Neural cell (in vitro differentiated cells): ENCODE measurements around the gene RDH11. TPM values are rescaled to one million over a fixed set of nuclear protein-coding genes. Genes with fewer than 3 reads are reported as not detected.
"Not testable (repeated sequence)": the region's sequence is repeated elsewhere in the genome, so short reads cannot be mapped to it uniquely, and the experiment has no call there.

ENCODE experiments used
- H2AFZ ChIP-seq: fragments of 200-600, 300-800 bp; sonication (generic), shearing (Covaris generic); 2 replicates; pipeline ENCODE4 v1.6.0; 2014; ENCODE audit warnings: low read depth, mild to moderate bottlenecking, antibody characterized with exemption, low read length, moderate library complexity
- H3F3A ChIP-seq: fragments of 200-600 bp; shearing (Covaris generic); 2 replicates; pipeline ENCODE4 v1.6.1; 2016; ENCODE audit warnings: mild to moderate bottlenecking, moderate library complexity, mixed read lengths, antibody characterized with exemption, low read length; ENCODE audit not compliant: insufficient read depth, poor library complexity, severe bottlenecking
- H3K27ac ChIP-seq: fragments of 200-600, 300-800 bp; sonication (generic), shearing (Covaris generic); 2 replicates; pipeline ENCODE4 v1.5.1; 2014; ENCODE audit warnings: mild to moderate bottlenecking, low read length, moderate library complexity
- H3K27me3 ChIP-seq: fragments of 300-800, 200-600 bp; sonication (generic), shearing (Covaris generic); 2 replicates; pipeline ENCODE4 v1.6.0; 2014; ENCODE audit warnings: mild to moderate bottlenecking, low read depth, low read length, moderate library complexity; ENCODE audit not compliant: insufficient read depth
- H3K36me3 ChIP-seq: fragments of 300-800, 200-600 bp; sonication (generic), shearing (Covaris generic); 2 replicates; pipeline ENCODE4 v1.5.1; 2014; ENCODE audit warnings: mild to moderate bottlenecking, antibody characterized with exemption, low read length, moderate library complexity; ENCODE audit not compliant: insufficient read depth
- H3K4me2 ChIP-seq: fragments of 300-800, 200-600 bp; sonication (generic), shearing (Covaris generic); 2 replicates; pipeline ENCODE4 v1.6.0; 2014; ENCODE audit warnings: mild to moderate bottlenecking, low read length
- H3K4me3 ChIP-seq: fragments of 300-800, 200-600 bp; sonication (generic), shearing (Covaris generic); 2 replicates; pipeline ENCODE4 v1.5.1; 2014; ENCODE audit warnings: mild to moderate bottlenecking, low read length, moderate library complexity
- H3K79me2 ChIP-seq: fragments of 200-600 bp; shearing (Covaris generic); replicated peaks from 2 replicates; pipeline ENCODE4 v1.6.0; 2014; ENCODE audit warnings: mild to moderate bottlenecking, low read length, moderate library complexity; ENCODE audit not compliant: insufficient read depth
- H3K9ac ChIP-seq: fragments of 300-800, 200-600 bp; sonication (generic), shearing (Covaris generic); 2 replicates; pipeline ENCODE4 v1.6.1; 2016; ENCODE audit warnings: mild to moderate bottlenecking, low read length, mixed read lengths
- H3K9me2 ChIP-seq: fragments of 200-600 bp; shearing (Covaris generic); 2 replicates; pipeline ENCODE4 v1.6.1; 2016; ENCODE audit warnings: mild to moderate bottlenecking, low read length, mixed read lengths; ENCODE audit not compliant: insufficient read depth
- H3K9me3 ChIP-seq: fragments of 200-600, 300-800 bp; sonication (generic), shearing (Covaris generic); 2 replicates; pipeline ENCODE4 v1.6.1; 2016; ENCODE audit warnings: mild to moderate bottlenecking, mixed run types, low read length, moderate library complexity, mixed read lengths
- H4K20me1 ChIP-seq: fragments of 200-600 bp; shearing (Covaris generic); 2 replicates; pipeline ENCODE4 v1.6.1; 2016; ENCODE audit warnings: mild to moderate bottlenecking, mixed run types; ENCODE audit not compliant: insufficient read depth
- EP300 ChIP-seq: fragments of 450-650 bp; conservative IDR thresholded peaks from 2 replicates; pipeline ENCODE4 v1.6.1; 2014; ENCODE audit warnings: antibody characterized with exemption, mild to moderate bottlenecking, moderate library complexity; ENCODE audit not compliant: poor library complexity, severe bottlenecking
- EZH2 ChIP-seq: fragments of 200-600, 300-800 bp; shearing (Covaris generic), sonication (generic); IDR thresholded peaks from 2 replicates; pipeline ENCODE4 v1.6.1; 2014; ENCODE audit warnings: antibody characterized with exemption, low read length, borderline replicate concordance, mild to moderate bottlenecking; ENCODE audit not compliant: insufficient read depth, poor library complexity, severe bottlenecking
- MXI1 ChIP-seq: fragments of 450-650 bp; conservative IDR thresholded peaks from 2 replicates; pipeline ENCODE4 v1.6.1; 2014; ENCODE audit warnings: antibody characterized with exemption, mild to moderate bottlenecking; ENCODE audit not compliant: poor library complexity, severe bottlenecking
- POLR2AphosphoS5 ChIP-seq: IDR thresholded peaks from 2 replicates; pipeline ENCODE4 v1.6.1; 2012
- RAD21 ChIP-seq: fragments of 450-650 bp; conservative IDR thresholded peaks from 2 replicates; pipeline ENCODE4 v1.6.1; 2014; ENCODE audit warnings: antibody characterized with exemption, mild to moderate bottlenecking, moderate library complexity
- SMC3 ChIP-seq: fragments of 450-650 bp; conservative IDR thresholded peaks from 2 replicates; pipeline ENCODE4 v1.6.1; 2014; ENCODE audit warnings: antibody characterized with exemption, mild to moderate bottlenecking, moderate library complexity; ENCODE audit not compliant: poor library complexity
- TAF1 ChIP-seq: IDR thresholded peaks from 2 replicates; pipeline ENCODE4 v1.6.1; 2012; ENCODE audit warnings: low read depth
- polyA plus RNA-seq: library from polyadenylated mRNA; depleted of rRNA; stranded (reverse); fragments of >200 nt; gene quantifications from 2 replicates; pipeline ENCODE4 v1.2.3, GENCODE V29; 2014
- TF ChIP-seq, protein P1 (sequence below): fragments of 450-650 bp; IDR thresholded peaks from 2 replicates; pipeline ENCODE4 v1.5.1; 2014; ENCODE audit warnings: antibody characterized with exemption, mild to moderate bottlenecking, moderate library complexity; ENCODE audit not compliant: poor library complexity, severe bottlenecking
- TF ChIP-seq, protein P2 (sequence below): IDR thresholded peaks from 2 replicates; pipeline ENCODE4 v1.6.1; 2012; ENCODE audit warnings: borderline replicate concordance

RDH11 gene
- polyA plus RNA-seq, 1 donor from 2014 or later: 190 TPM

DNA sequence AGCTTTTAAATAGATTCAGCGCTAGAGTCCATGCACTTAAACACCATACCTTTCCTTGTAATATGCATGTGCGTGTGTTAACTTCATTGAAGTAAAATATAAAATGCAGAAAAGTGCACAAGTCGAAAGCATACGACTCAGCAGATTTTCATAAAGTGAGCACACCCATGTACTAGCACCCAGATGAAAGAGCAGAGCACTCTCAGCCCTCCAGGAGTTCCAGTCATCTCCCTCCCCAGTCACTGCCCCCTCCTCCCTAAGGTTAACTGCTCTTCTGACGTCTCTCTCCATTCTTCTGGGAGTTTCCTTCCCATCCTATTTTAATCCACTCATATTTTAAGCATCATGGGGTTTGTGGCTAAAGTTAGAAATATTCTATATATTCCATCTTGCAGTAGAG lies 26.3 kb upstream of the RDH11 start:
- H3K79me2 ChIP-seq: no peaks in the 10 kb centered on the region
- H3K4me3 ChIP-seq: no peak overlapping the region
- H3K27ac ChIP-seq: no peak overlapping the region
- no peaks in the 10 kb centered on the region for H3K9me3 ChIP-seq
- H3K9me2 ChIP-seq: no peaks in the 10 kb centered on the region
- H3K27me3 ChIP-seq: no peaks in the 10 kb centered on the region
- no peak overlapping the region for H2AFZ ChIP-seq
- H4K20me1 ChIP-seq: no peaks in the 10 kb centered on the region
- no peaks in the 10 kb centered on the region for H3K36me3 ChIP-seq
- no peak overlapping the region for H3K4me2 ChIP-seq
- no peaks in the 10 kb centered on the region for H3F3A ChIP-seq
- TF ChIP-seq MXI1 (no peak), POLR2AphosphoS5 (no peak), SMC3 (no peak), EP300 (no peak), EZH2 (no peak), RAD21 (no peak), TAF1 (no peak)
- TF ChIP-seq, protein P1, sequence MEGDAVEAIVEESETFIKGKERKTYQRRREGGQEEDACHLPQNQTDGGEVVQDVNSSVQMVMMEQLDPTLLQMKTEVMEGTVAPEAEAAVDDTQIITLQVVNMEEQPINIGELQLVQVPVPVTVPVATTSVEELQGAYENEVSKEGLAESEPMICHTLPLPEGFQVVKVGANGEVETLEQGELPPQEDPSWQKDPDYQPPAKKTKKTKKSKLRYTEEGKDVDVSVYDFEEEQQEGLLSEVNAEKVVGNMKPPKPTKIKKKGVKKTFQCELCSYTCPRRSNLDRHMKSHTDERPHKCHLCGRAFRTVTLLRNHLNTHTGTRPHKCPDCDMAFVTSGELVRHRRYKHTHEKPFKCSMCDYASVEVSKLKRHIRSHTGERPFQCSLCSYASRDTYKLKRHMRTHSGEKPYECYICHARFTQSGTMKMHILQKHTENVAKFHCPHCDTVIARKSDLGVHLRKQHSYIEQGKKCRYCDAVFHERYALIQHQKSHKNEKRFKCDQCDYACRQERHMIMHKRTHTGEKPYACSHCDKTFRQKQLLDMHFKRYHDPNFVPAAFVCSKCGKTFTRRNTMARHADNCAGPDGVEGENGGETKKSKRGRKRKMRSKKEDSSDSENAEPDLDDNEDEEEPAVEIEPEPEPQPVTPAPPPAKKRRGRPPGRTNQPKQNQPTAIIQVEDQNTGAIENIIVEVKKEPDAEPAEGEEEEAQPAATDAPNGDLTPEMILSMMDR: no peak
- TF ChIP-seq, protein P2, sequence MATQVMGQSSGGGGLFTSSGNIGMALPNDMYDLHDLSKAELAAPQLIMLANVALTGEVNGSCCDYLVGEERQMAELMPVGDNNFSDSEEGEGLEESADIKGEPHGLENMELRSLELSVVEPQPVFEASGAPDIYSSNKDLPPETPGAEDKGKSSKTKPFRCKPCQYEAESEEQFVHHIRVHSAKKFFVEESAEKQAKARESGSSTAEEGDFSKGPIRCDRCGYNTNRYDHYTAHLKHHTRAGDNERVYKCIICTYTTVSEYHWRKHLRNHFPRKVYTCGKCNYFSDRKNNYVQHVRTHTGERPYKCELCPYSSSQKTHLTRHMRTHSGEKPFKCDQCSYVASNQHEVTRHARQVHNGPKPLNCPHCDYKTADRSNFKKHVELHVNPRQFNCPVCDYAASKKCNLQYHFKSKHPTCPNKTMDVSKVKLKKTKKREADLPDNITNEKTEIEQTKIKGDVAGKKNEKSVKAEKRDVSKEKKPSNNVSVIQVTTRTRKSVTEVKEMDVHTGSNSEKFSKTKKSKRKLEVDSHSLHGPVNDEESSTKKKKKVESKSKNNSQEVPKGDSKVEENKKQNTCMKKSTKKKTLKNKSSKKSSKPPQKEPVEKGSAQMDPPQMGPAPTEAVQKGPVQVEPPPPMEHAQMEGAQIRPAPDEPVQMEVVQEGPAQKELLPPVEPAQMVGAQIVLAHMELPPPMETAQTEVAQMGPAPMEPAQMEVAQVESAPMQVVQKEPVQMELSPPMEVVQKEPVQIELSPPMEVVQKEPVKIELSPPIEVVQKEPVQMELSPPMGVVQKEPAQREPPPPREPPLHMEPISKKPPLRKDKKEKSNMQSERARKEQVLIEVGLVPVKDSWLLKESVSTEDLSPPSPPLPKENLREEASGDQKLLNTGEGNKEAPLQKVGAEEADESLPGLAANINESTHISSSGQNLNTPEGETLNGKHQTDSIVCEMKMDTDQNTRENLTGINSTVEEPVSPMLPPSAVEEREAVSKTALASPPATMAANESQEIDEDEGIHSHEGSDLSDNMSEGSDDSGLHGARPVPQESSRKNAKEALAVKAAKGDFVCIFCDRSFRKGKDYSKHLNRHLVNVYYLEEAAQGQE: no peak
- H3K9ac ChIP-seq: no peak overlapping the region

DNA sequence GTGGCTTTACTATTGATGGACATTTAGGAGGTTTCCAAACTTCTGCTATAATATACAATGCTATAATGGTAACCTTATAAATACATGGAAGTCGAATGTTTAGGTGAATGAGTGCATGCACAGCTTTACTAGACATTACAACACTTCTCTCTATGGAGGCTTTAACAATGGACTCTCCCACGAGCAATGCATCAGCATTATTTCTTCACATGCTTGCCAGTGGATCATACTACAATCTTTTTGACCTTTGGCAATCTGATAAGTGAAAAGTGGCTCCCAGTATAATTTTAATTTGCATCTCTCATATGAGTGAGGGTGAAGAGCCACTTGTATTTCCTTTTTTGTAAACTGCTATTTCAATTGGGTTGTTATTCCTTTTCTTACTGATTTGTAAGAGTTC lies 24.3 kb upstream of the RDH11 start:
- TF ChIP-seq TAF1: no peak
- TF ChIP-seq POLR2AphosphoS5: no peak
- no peak for TF ChIP-seq MXI1
- TF ChIP-seq RAD21: no peak
- TF ChIP-seq, protein P2: no peak
- TF ChIP-seq EZH2: no peak
- TF ChIP-seq EP300: no peak
- TF ChIP-seq, protein P1: no peak
- TF ChIP-seq SMC3: no peak
- Histone ChIP-seq H3K36me3 (no peaks in the 10 kb centered on the region), H3K9ac (no peak overlapping the region), H3F3A (no peaks in the 10 kb centered on the region), H3K27ac (no peak overlapping the region), H3K4me2 (no peak overlapping the region), H3K79me2 (no peaks in the 10 kb centered on the region), H3K27me3 (no peaks in the 10 kb centered on the region), H4K20me1 (no peaks in the 10 kb centered on the region), H3K9me3 (no peaks in the 10 kb centered on the region), H2AFZ (no peak overlapping the region), H3K4me3 (no peak overlapping the region), H3K9me2 (no peaks in the 10 kb centered on the region)

DNA sequence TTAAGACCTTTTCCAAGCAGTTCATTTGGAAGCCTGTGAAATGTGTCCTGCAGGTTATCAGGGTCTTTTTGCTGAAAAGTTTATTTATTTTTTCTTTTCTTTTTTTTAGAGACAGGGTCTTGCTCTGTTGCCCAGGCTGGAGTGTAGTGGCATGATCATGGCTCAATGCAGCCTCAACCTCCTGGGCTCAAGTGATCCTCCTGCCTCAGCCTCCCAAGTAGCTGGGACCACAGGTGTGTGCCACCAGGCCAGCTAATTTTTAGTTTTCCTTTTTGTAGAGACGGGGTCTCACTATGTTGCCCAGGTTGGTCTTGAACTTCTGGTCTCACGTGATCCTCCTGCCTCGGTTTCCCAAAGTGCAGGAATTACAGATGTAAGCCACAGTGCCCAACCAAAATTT lies 23.8 kb upstream of the RDH11 start:
- not testable (repeated sequence) for H3K79me2 ChIP-seq, H3K36me3 ChIP-seq, H3K9me2 ChIP-seq, H3K27ac ChIP-seq, H3K9ac ChIP-seq, H3K4me3 ChIP-seq, H4K20me1 ChIP-seq, H3K4me2 ChIP-seq, H3K27me3 ChIP-seq, H3F3A ChIP-seq, H2AFZ ChIP-seq, H3K9me3 ChIP-seq
